Activated naive CD4-positive, alpha-beta T cell treated with anti-CD3 and anti-CD28 coated beads, Interleukin-2, amount 50 U/mL, for 72 hours (primary cell): ENCODE data around the gene CKM. TPM values are rescaled to one million over a fixed set of nuclear protein-coding genes. Genes with fewer than 3 reads are reported as not detected.
"Not testable (repeated sequence)": the region's sequence is repeated elsewhere in the genome, so short reads cannot be mapped to it uniquely, and the experiment has no call there.

Experiments used
- ATAC-seq, 2 donors: fragments of 150-1000 bp; cut with Tn5 transposase; 2 replicates each; pipeline ENCODE4 v1.10.0; 2021; ENCODE audit warnings: mild to moderate bottlenecking in 2 of 2, moderate library complexity in 2 of 2
- DNase-seq, 2 donors: peaks; one replicate each; pipeline ENCODE4 v3.0.0; 2021 to 2022; ENCODE audit warnings: low spot score in 2 of 2
- H3K27ac Mint-ChIP-seq, 2 donors: one replicate each; pipeline ENCODE4 v1.8.0; 2022; ENCODE audit warnings: mild to moderate bottlenecking in 2 of 2, mixed read lengths in 2 of 2
- H3K36me3 Mint-ChIP-seq, 2 donors: one replicate each; pipeline ENCODE4 v1.8.0; 2022; ENCODE audit warnings: mixed read lengths in 2 of 2
- H3K9me3 Mint-ChIP-seq, 2 donors: one replicate each; pipeline ENCODE4 v1.8.0; 2022; ENCODE audit warnings: mixed read lengths in 2 of 2
- total RNA-seq, 2 donors: library from RNA; stranded (reverse); gene quantifications; one replicate each; pipeline ENCODE4 v1.2.3, GENCODE V29; 2022

Gene CKM
- total RNA-seq, 2 donors from 2014 or later: not detected

DNA sequence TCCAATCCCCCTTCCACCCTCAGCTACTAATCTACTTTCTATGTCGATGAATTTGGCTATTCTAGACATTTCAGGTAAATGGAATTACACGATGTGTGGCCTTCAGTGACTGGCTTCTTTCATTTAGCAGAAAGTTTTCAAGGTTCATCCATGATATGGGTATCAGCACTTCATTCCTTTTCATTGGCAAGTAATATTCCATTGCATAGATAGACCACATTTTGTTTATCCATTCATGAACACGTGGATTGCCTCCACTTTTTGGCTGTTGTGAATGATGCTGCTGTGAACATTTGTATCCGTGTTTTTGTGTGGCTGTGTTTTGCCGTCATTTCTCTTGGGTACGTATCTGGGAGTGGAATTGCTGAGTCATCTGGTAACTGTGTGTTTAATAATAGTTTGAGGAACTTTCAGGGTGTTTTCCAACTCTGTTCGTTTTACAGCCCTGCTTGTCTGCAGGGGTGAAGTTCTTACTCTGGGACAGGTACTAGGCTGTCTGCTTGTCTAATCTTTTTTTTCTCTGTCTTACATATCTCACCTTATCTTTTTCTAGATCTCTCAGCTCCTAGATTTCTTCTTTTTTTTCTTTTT is 39.1 kb downstream of the CKM start:
- DNase-seq (no peak), ATAC-seq (no peak)
- no peaks in the 10 kb centered on the region for H3K9me3 Mint-ChIP-seq
- no peak overlapping the region for H3K27ac Mint-ChIP-seq
- peaks cover 5 to 8% of the 10 kb centered on the region in 2 donors for H3K36me3 Mint-ChIP-seq

DNA sequence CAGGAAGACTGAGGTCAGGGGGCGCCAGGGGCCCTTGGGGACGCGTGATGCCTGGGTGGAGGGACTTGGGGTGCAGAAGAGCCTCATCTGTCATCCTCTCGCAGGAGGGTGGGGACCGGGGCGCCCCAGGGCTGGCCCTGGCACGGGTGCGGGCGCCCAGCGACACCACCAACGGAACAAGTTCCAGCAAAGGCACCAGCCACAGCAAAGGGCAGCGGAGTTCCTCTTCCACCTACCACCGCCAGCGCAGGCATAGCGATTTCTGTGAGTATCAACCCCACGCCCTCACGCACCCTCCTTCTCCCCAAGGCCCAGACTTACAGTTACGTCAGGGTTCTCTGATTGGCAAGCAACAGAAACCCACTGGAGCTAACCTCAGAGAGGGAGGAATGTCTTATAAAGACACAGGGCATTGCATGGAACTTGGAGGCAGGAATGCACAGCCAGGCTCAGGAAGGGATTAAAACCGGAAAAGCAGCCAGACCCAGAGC is 42.2 kb downstream of the CKM start:
- DNase-seq: no peak
- Mint-ChIP-seq H3K9me3 (no peaks in the 10 kb centered on the region), H3K36me3 (peaks cover 5 to 8% of the 10 kb centered on the region in 2 donors), H3K27ac (no peak overlapping the region)
- ATAC-seq: no peak

GRCh38 chr19:45279587-45280192 is 43.0 kb downstream of the CKM start:
- DNase-seq (no peak), ATAC-seq (no peak)
- peak overlapping the region in 1 of 2 donors; percentile 79 for H3K27ac Mint-ChIP-seq
- H3K9me3 Mint-ChIP-seq: no peaks in the 10 kb centered on the region
- peaks cover 5 to 8% of the 10 kb centered on the region in 2 donors for H3K36me3 Mint-ChIP-seq

DNA sequence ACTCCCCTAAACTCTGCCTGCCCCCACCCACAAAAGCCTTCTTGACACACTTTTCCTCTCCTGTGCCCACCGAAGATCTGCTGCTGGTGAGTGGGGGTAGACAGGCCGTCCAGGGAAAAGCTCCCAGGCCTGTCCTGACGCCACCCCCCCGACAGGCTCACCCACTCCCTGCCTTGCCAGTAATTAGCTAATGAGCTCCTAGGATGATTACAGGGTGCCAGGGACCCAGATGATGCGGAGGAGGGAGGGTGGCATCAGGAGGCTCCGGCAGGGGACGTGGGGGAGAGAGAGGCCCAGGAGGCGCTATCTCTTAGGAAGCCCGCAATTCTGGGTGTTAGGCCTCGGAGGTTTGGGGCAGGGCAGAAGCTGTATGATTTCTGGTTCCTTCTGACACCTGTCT is 44.6 kb downstream of the CKM start:
- ATAC-seq: no peak
- DNase-seq: no peak
- Mint-ChIP-seq H3K9me3 (no peaks in the 10 kb centered on the region), H3K27ac (no peak overlapping the region), H3K36me3 (no peaks in the 10 kb centered on the region)

DNA sequence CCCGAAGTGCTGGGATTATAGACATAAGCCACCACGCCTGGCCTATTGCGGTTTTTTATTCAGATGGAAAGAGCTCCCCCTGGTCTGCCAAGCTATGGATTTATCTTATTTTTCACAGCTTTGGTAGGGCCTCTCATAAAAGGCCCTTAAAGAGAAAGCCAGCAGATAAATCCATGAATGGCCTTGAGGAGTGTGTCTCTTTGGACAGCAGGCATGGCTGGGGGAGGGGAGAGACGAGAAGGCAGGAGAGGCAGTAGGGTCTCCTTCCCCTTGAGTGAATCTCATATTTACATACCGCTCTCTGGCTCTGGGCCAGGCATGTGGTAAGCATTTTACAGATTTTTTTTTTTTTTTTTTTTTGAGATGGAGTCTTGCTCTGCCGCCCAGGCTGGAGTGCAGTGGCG is 46.4 kb downstream of the CKM start:
- peak overlapping the region in 1 of 2 donors; percentile 72 for H3K27ac Mint-ChIP-seq
- no peaks in the 10 kb centered on the region for H3K36me3 Mint-ChIP-seq
- H3K9me3 Mint-ChIP-seq: no peaks in the 10 kb centered on the region
- no peak for ATAC-seq
- no peak for DNase-seq

GRCh38 chr19:45275370-45275971 is 47.2 kb downstream of the CKM start:
- Mint-ChIP-seq H3K27ac (no peak overlapping the region), H3K36me3 (no peaks in the 10 kb centered on the region), H3K9me3 (no peaks in the 10 kb centered on the region)
- DNase-seq: no peak
- no peak for ATAC-seq

DNA sequence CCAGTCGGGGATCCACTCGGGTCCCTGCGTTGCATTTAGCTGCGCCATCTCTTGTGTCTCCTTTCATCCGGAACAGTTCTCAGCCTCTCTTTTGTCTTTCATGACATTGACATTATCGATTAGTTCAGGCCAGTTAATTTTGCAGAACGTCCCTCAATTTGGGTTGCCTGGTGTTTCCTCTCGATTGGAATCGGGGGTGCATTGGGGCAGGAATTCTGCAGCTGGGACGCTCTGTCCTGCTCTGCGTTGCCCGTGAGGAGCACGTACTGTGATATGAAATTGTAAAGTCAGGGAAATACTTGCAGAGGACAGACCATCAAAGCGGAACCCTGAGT is 49.2 kb downstream of the CKM start:
- Mint-ChIP-seq H3K36me3 (no peaks in the 10 kb centered on the region), H3K27ac (no peak overlapping the region), H3K9me3 (no peaks in the 10 kb centered on the region)
- DNase-seq: no peak
- no peak for ATAC-seq

- ATAC-seq (no peak), DNase-seq (no peak)
- no peak overlapping the region for H3K27ac Mint-ChIP-seq
- H3K36me3 Mint-ChIP-seq: no peaks in the 10 kb centered on the region
- no peaks in the 10 kb centered on the region for H3K9me3 Mint-ChIP-seq
These were observed 51.0 kb downstream of the CKM start for GRCh38 chr19:45271735-45272108.

- Mint-ChIP-seq H3K27ac (no peak overlapping the region), H3K9me3 (no peaks in the 10 kb centered on the region)
These were observed 51.5 kb downstream of the CKM start for GRCh38 chr19:45271098-45271734.

DNA sequence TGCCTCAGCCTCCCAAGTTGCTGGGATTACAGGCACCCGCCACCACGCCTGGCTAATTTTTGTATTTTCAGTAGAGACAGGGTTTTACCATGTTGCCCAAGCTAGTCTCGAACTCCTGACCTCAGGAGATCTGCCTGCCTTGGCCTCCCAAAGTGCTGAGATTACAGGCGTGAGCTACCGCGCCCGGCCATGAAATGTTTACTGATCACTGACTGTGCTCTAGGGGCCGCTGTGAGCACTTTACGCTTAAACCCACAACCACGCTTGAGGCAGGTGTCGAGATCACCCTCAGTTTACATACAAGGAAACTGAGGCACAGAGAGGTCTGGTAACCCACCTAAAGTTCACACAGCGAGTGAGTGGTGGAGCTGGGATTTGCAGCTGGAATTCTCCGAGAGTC is 52.7 kb downstream of the CKM start:
- H3K9me3 Mint-ChIP-seq, ATAC-seq, DNase-seq, H3K36me3 Mint-ChIP-seq, H3K27ac Mint-ChIP-seq: not testable (repeated sequence)

More at GRCh38 chr19:45271098-45271734, 51.5 kb downstream of the CKM start:
- DNase-seq (no peak), ATAC-seq (no peak)
- H3K36me3 Mint-ChIP-seq: no peaks in the 10 kb centered on the region

DNA sequence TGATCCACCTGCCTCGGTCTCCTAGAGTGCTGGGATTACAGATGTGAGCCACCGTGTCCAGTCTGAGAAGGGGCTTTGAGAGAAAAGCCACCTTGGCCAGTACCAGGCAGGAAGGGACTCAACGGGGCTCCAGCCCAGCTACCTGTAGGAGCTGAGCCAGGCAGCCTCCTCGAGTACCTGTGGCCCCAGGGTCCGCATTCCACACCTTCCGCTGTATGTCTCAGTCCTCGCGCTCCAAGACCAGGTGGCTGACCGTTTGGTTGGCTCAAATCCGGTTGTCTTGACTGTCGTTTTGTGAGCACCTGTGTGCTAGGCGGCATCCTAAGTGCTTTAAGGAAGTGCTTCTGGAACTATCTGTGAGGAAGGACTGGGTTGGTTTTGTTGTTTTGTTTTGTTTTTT is 55.4 kb downstream of the CKM start:
- no peak overlapping the region for H3K27ac Mint-ChIP-seq
- no peaks in the 10 kb centered on the region for H3K9me3 Mint-ChIP-seq
- H3K36me3 Mint-ChIP-seq: no peaks in the 10 kb centered on the region
- no peak for ATAC-seq
- no peak for DNase-seq

GRCh38 chr19:45265375-45265774 is 57.3 kb downstream of the CKM start:
- DNase-seq (no peak), ATAC-seq (no peak)
- Mint-ChIP-seq H3K36me3 (no peaks in the 10 kb centered on the region), H3K9me3 (no peaks in the 10 kb centered on the region), H3K27ac (peak overlapping the region; percentile 5 to 73)

DNA sequence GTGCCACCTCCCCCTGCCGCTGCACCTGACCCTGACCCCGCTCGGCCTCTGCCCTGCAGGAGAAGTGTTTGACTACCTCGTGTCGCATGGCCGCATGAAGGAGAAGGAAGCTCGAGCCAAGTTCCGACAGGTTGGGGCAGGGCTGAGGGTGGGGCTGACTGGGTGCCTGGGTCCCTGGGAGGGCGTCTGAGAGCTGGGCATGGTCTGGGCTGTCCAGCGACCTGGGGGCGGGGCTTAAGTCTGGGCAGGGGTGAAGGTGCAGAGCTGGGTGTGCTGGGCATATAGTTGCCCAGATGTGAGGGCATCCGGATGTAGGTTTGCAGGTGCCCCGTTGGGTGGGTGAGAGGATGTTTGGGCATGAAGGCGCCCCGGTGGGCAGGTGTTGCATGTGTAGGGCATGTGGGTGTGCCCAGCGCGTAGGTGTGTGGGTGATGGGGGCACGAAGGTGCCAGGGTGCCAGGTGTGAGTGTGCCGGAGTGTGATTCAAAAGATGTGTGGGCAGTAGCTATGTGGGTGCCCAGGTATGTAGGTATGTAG is 57.8 kb downstream of the CKM start:
- Mint-ChIP-seq H3K27ac (peak overlapping the region in 1 of 2 donors; percentile 73), H3K9me3 (no peaks in the 10 kb centered on the region), H3K36me3 (no peaks in the 10 kb centered on the region)
- DNase-seq (no peak), ATAC-seq (no peak)

GRCh38 chr19:45263013-45263412 is 59.7 kb downstream of the CKM start:
- DNase-seq: no peak
- Mint-ChIP-seq H3K36me3 (no peaks in the 10 kb centered on the region), H3K27ac (no peak overlapping the region), H3K9me3 (no peaks in the 10 kb centered on the region)
- ATAC-seq: no peak

GRCh38 chr19:45262570-45262969 is 60.1 kb downstream of the CKM start:
- DNase-seq (no peak), ATAC-seq (no peak)
- Mint-ChIP-seq H3K27ac (no peak overlapping the region), H3K9me3 (no peaks in the 10 kb centered on the region), H3K36me3 (no peaks in the 10 kb centered on the region)

GRCh38 chr19:45258862-45259261 is 63.8 kb downstream of the CKM start:
- Mint-ChIP-seq H3K27ac (no peak overlapping the region), H3K9me3 (no peaks in the 10 kb centered on the region), H3K36me3 (no peaks in the 10 kb centered on the region)
- DNase-seq (no peak), ATAC-seq (no peak)

GRCh38 chr19:45256836-45257235 is 65.8 kb downstream of the CKM start:
- Mint-ChIP-seq H3K36me3 (no peaks in the 10 kb centered on the region), H3K27ac (no peak overlapping the region), H3K9me3 (no peaks in the 10 kb centered on the region)
- no peak for DNase-seq
- ATAC-seq: no peak
